HepG2 (cell line): ENCODE results near the gene CFAP90. TPM values are rescaled to one million over a fixed set of nuclear protein-coding genes. Genes with fewer than 3 reads are reported as not detected.

ENCODE experiments used
- ATAC-seq: fragments of 200-7000 bp; cut with Tn5 transposase; 3 replicates; pipeline ENCODE4 v1.9.1; 2020; ENCODE audit warnings: mild to moderate bottlenecking, moderate library complexity
- BruUV-seq: library from RNA; stranded (reverse); fragments of 400-500 nt; replicated peaks from 2 replicates; lab custom pipeline; 2021; lab: Mats Ljungman, UMichigan
- CTCF ChIA-PET: fragments of 300-600 bp; formaldehyde crosslinking; extraction: SDS; loops from one replicate; lab custom pipeline; 2021; ENCODE audit warnings: low total read pairs, inconsistent platforms, low intra/inter-chr PET ratio; lab: Yijun Ruan, JAX
- POLR2A ChIA-PET: fragments of 350-600 bp; sonication (Branson Sonifier 250); formaldehyde crosslinking; loops from one replicate; lab custom pipeline; 2020; ENCODE audit warnings: antibody characterized with exemption, inconsistent platforms; lab: Yijun Ruan, JAX
- DNase-seq: peaks from one replicate; pipeline ENCODE4 v3.0.0-alpha.2; 2015; ENCODE audit warnings: low spot score
- FAIRE-seq: peaks from 3 replicates; lab custom pipeline; 2011; peaks lifted over from hg19 to GRCh38; lab: Jason Lieb, UNC
- H2AFZ ChIP-seq: one replicate; pipeline ENCODE4 v1.6.1; 2011; ENCODE audit warnings: low read length, inconsistent platforms
- H3K27ac ChIP-seq: fragments of 300-600 bp; 3 replicates; pipeline ENCODE4 v1.8.0; 2011; ENCODE audit warnings: mixed run types, mild to moderate bottlenecking, mixed read lengths, low read length, inconsistent platforms; ENCODE audit not compliant: insufficient read depth; ENCODE audit errors: extremely low read length
- H3K27me3 ChIP-seq, 2 experiments: fragments of 200-600 bp in 1 of 2; 2 replicates in 1 of 2; 3 replicates in 1 of 2; pipeline versions ENCODE4 v1.6.0 to v1.8.0; 2011; ENCODE audit warnings: low read length in 2 of 2, mild to moderate bottlenecking in 2 of 2, moderate library complexity in 2 of 2, inconsistent platforms in 1 of 2; ENCODE audit not compliant: insufficient read depth in 2 of 2, control insufficient read depth in 1 of 2
- H3K36me3 ChIP-seq, 2 experiments: fragments of 200-600 bp in 1 of 2; replicated peaks in 1 of 2; 2 replicates in 1 of 2; 3 replicates in 1 of 2; pipeline versions ENCODE4 v1.5.1 to v1.8.0; 2011; ENCODE audit warnings: low read length in 2 of 2, inconsistent platforms in 1 of 2; ENCODE audit not compliant: insufficient read depth in 2 of 2, control insufficient read depth in 1 of 2
- H3K4me1 ChIP-seq: 2 replicates; pipeline ENCODE4 v1.5.1; 2012; ENCODE audit warnings: low read length, inconsistent platforms; ENCODE audit not compliant: insufficient read depth
- H3K4me2 ChIP-seq: 2 replicates; pipeline ENCODE4 v1.6.0; 2011; ENCODE audit warnings: low read depth, low read length, inconsistent platforms
- H3K4me3 ChIP-seq, 3 experiments: fragments of 200-600 bp in 1 of 3; sonication (generic), shearing (Covaris generic) in 1 of 3; replicated peaks in 1 of 3; 2 replicates each; pipeline ENCODE4 v1.5.1; 2011 to 2016; ENCODE audit warnings: low read length in 3 of 3, inconsistent platforms in 2 of 3, low read depth in 2 of 3, mild to moderate bottlenecking in 2 of 3, control low read depth in 1 of 3, mixed read lengths in 1 of 3; ENCODE audit not compliant: insufficient read depth in 1 of 3
- H3K79me2 ChIP-seq: one replicate; pipeline ENCODE4 v1.6.1; 2011; ENCODE audit warnings: low read length, inconsistent platforms; ENCODE audit not compliant: insufficient read depth
- H3K9ac ChIP-seq: 2 replicates; pipeline ENCODE4 v1.6.0; 2011; ENCODE audit warnings: mild to moderate bottlenecking, low read depth, low read length, inconsistent platforms; ENCODE audit not compliant: insufficient read depth
- H3K9me3 ChIP-seq: 2 replicates; pipeline ENCODE4 v1.5.1; 2012; ENCODE audit warnings: mild to moderate bottlenecking, low read length
- H4K20me1 ChIP-seq: 2 replicates; pipeline ENCODE4 v1.6.0; 2011; ENCODE audit warnings: inconsistent platforms, mild to moderate bottlenecking, low read length, moderate library complexity; ENCODE audit not compliant: insufficient read depth
- DNMT1 ChIP-seq: sonication (generic); formaldehyde crosslinking; IDR thresholded peaks from 2 replicates; pipeline ENCODE4 v1.5.1; 2020; ENCODE audit warnings: mild to moderate bottlenecking, missing genetic modification reagents
- EHMT2 ChIP-seq: fragments of 200-600 bp; sonication (generic); IDR thresholded peaks from 2 replicates; pipeline ENCODE4 v1.7.0; 2017; ENCODE audit warnings: antibody characterized with exemption, low read depth, low read length, borderline replicate concordance
- FOXM1 ChIP-seq: sonication (generic); formaldehyde crosslinking; IDR thresholded peaks from 2 replicates; pipeline ENCODE4 v1.5.0; 2020; ENCODE audit warnings: missing genetic modification reagents
- GATAD1 ChIP-seq: IDR thresholded peaks from 2 replicates; pipeline ENCODE4 v1.6.1; 2016; ENCODE audit warnings: missing genetic modification reagents, missing compliant biosample characterization
- HMG20B ChIP-seq: conservative IDR thresholded peaks from 2 replicates; pipeline ENCODE4 v1.6.1; 2016; ENCODE audit warnings: missing genetic modification reagents, missing compliant biosample characterization
- MNT ChIP-seq: fragments of 450-650 bp; IDR thresholded peaks from 2 replicates; pipeline ENCODE4 v1.6.1; 2016
- PLRG1 ChIP-seq: fragments of 450-650 bp; conservative IDR thresholded peaks from 2 replicates; pipeline ENCODE4 v1.6.1; 2016
- SP140L ChIP-seq: sonication (generic); formaldehyde crosslinking; IDR thresholded peaks from 2 replicates; pipeline ENCODE4 v1.4.0; 2020; ENCODE audit warnings: missing genetic modification reagents, borderline replicate concordance
- SP5 ChIP-seq: IDR thresholded peaks from 2 replicates; pipeline ENCODE4 v1.6.1; 2016; ENCODE audit warnings: low read depth, borderline replicate concordance
- TEAD3 ChIP-seq: optimal IDR thresholded peaks from 2 replicates; pipeline ENCODE3; 2016; ENCODE audit warnings: borderline replicate concordance
- ZBTB8A ChIP-seq: sonication (generic); formaldehyde crosslinking; IDR thresholded peaks from 2 replicates; pipeline ENCODE4 v1.4.0; 2020; ENCODE audit warnings: mild to moderate bottlenecking, low read depth, missing genetic modification reagents, borderline replicate concordance
- ZNF256 ChIP-seq: sonication (generic); formaldehyde crosslinking; conservative IDR thresholded peaks from 2 replicates; pipeline ENCODE4 v1.4.0; 2020; ENCODE audit warnings: missing genetic modification reagents
- ZNF331 ChIP-seq: sonication (generic); formaldehyde crosslinking; IDR thresholded peaks from 2 replicates; pipeline ENCODE4 v1.4.0; 2020; ENCODE audit warnings: missing genetic modification reagents
- WGBS: methylation state at CpG from one replicate; pipeline ENCODE4 v1.1.6; 2017; ENCODE audit warnings: low lambda C conversion rate; 5-methylcytosine and 5-hydroxymethylcytosine counted together
- in situ Hi-C: cut with HindIII; loops from 2 replicates; pipeline ENCODE4 v1.10.0; 2017; ENCODE audit warnings: low pct_unique_long_range_greater_than_20kb; ENCODE audit not compliant: extremely low pct_ligation_motif_present
- intact Hi-C: fragments of 100-400 bp; cut with micrococcal nuclease; formaldehyde crosslinking; loops from one replicate; pipeline ENCODE4 v1.10.0; 2022; ENCODE audit not compliant: unreplicated experiment
- polyA plus RNA-seq, 8 experiments: library from polyadenylated mRNA; depleted of rRNA in 3 of 8; stranded (reverse) in 7 of 8; unstranded in 1 of 8; fragments of >200 nt; fragmentation: Illumina TruSeq in 4 of 8; extraction: Trizol in 4 of 8; gene quantifications; 2 replicates each; pipeline versions ENCODE4 v1.2.1 to v1.2.3, GENCODE V29; 2011 to 2016; ENCODE audit warnings: low read depth in 4 of 8, missing spikeins in 1 of 8, mixed read lengths in 1 of 8; ENCODE audit not compliant: insufficient read depth in 1 of 8
- total RNA-seq, 5 experiments: library from RNA; depleted of rRNA; stranded (reverse); fragments of >200 nt; fragmentation: Illumina TruSeq; extraction: Trizol; gene quantifications; 2 replicates each; pipeline ENCODE4 v1.2.3, GENCODE V29; 2016; ENCODE audit warnings: low read depth in 1 of 5
- TF ChIP-seq, protein P1 (sequence below): sonication (generic); formaldehyde crosslinking; IDR thresholded peaks from 2 replicates; pipeline ENCODE4 v1.8.1; 2022; ENCODE audit warnings: mild to moderate bottlenecking, missing genetic modification reagents

The CFAP90 gene
- total and polyA plus RNA-seq, 2 of the 13 experiments (the other 11 are each of a cell fraction or from before 2014, with no cell fraction given): 0.11 TPM; not detected in 1

DNA sequence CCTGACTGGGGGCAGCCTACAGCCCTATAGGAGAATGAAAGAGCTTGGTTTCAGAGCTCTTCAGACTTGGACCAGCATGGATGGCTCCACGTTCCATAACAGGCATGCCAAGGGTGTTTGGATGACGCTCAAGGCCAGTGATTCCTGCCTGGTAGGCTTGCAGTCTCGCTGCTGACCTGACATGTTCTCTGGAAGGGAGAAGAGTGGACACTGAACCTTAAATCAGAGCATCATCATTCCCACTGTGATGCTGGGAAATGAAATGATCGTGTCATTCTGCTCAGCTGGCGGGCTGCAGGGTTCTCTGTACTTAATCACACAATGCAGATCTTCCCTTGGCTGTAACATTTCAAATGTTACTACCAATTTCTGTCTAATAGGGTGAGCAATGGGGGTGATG lies 57.0 kb downstream of the CFAP90 start:
- Histone ChIP-seq H3K36me3 (no peaks in the 10 kb centered on the region), H3K4me3 (no peak overlapping the region), H3K27ac (no peak overlapping the region), H3K27me3 (peaks cover 3 to 7% of the 10 kb centered on the region in 2 experiments; a peak in 2 of 5 replicates), H3K9me3 (no peaks in the 10 kb centered on the region), H4K20me1 (no peaks in the 10 kb centered on the region), H3K4me2 (no peak overlapping the region), H3K4me1 (no peaks in the 10 kb centered on the region), H3K79me2 (no peaks in the 10 kb centered on the region), H2AFZ (no peak overlapping the region), H3K9ac (no peak overlapping the region)
- no peak for TF ChIP-seq PLRG1
- TF ChIP-seq MNT: no peak
- no peak for TF ChIP-seq FOXM1 (CRISPR knock-in tag)
- TF ChIP-seq ZNF256: no peak
- TF ChIP-seq EHMT2: no peak
- POLR2A ChIA-PET: no interaction called here
- intact Hi-C loops: no loop called here
- 0% methylated on average over 4 of the region's 5 CpGs for WGBS
- FAIRE-seq: no peak
- CTCF ChIA-PET: no interaction called here
- in situ Hi-C loops: no loop called here
- no TSS peak for BruUV-seq
- DNase-seq: no peak
- no peak for ATAC-seq

GRCh38 chr5:7789567-7789966 lies 61.4 kb downstream of the CFAP90 start:
- Histone ChIP-seq H3K27me3 (peaks cover 3 to 7% of the 10 kb centered on the region in 2 experiments; a peak in 2 of 5 replicates), H3K36me3 (no peaks in the 10 kb centered on the region), H2AFZ (no peak overlapping the region), H3K27ac (no peak overlapping the region), H3K4me1 (no peaks in the 10 kb centered on the region), H3K79me2 (no peaks in the 10 kb centered on the region), H3K4me3 (no peak overlapping the region), H3K4me2 (no peak overlapping the region), H4K20me1 (no peaks in the 10 kb centered on the region), H3K9ac (no peak overlapping the region), H3K9me3 (no peaks in the 10 kb centered on the region)
- ChIA-PET CTCF (no interaction called here), POLR2A (no interaction called here)
- in situ Hi-C loops (no loop called here), intact Hi-C loops (no loop called here)
- ATAC-seq (no peak), DNase-seq (no peak), FAIRE-seq (no peak)
- WGBS: 79% methylated on average over 7 of the region's 7 CpGs
- no TSS peak for BruUV-seq
- TF ChIP-seq ZNF331 (CRISPR knock-in tag) (no peak), GATAD1 (CRISPR knock-in tag) (no peak), SP5 (CRISPR knock-in tag) (no peak), ZBTB8A (CRISPR knock-in tag) (no peak), SP140L (CRISPR knock-in tag) (no peak), TEAD3 (CRISPR knock-in tag) (no peak), HMG20B (CRISPR knock-in tag) (no peak), DNMT1 (CRISPR knock-in tag) (no peak)
- TF ChIP-seq, protein P1, sequence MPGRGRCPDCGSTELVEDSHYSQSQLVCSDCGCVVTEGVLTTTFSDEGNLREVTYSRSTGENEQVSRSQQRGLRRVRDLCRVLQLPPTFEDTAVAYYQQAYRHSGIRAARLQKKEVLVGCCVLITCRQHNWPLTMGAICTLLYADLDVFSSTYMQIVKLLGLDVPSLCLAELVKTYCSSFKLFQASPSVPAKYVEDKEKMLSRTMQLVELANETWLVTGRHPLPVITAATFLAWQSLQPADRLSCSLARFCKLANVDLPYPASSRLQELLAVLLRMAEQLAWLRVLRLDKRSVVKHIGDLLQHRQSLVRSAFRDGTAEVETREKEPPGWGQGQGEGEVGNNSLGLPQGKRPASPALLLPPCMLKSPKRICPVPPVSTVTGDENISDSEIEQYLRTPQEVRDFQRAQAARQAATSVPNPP (CRISPR knock-in tag): no peak
